Lower lobe of right lung (tissue), 2 donors: ENCODE measurements around the gene COPZ2. TPM values are rescaled to one million over a fixed set of nuclear protein-coding genes. Genes with fewer than 3 reads are reported as not detected.

Source experiments
- ATAC-seq, 2 donors: fragments of 200-7000 bp; cut with Tn5 transposase; one replicate each; pipeline ENCODE4 v1.9.1; 2020 to 2022; ENCODE audit warnings: mild to moderate bottlenecking in 2 of 2, moderate library complexity in 2 of 2
- DNase-seq: peaks from one replicate; pipeline ENCODE4 v3.0.0-alpha.2; 2020
- H3K27ac ChIP-seq: fragments of 200-600 bp; one replicate; pipeline ENCODE4 v1.8.0; 2022
- H3K27me3 ChIP-seq: fragments of 200-600 bp; one replicate; pipeline ENCODE4 v1.8.0; 2022; ENCODE audit warnings: low read depth
- H3K36me3 ChIP-seq: fragments of 200-600 bp; one replicate; pipeline ENCODE4 v1.8.0; 2022; ENCODE audit warnings: mild to moderate bottlenecking
- H3K4me1 ChIP-seq: fragments of 200-600 bp; one replicate; pipeline ENCODE4 v1.8.0; 2022
- H3K4me3 ChIP-seq: fragments of 200-600 bp; one replicate; pipeline ENCODE4 v1.8.0; 2022; ENCODE audit warnings: mild to moderate bottlenecking
- H3K9me3 ChIP-seq: fragments of 200-600 bp; one replicate; pipeline ENCODE4 v1.8.0; 2022
- CTCF ChIP-seq: fragments of 200-600 bp; IDR thresholded peaks from one replicate; pipeline ENCODE4 v1.8.0; 2022; ENCODE audit warnings: antibody characterized with exemption, mild to moderate bottlenecking
- intact Hi-C: fragments of 100-400 bp; cut with DNase I; formaldehyde crosslinking; loops from one replicate; pipeline ENCODE4 v1.11.0; 2022
- total RNA-seq: library from RNA; stranded (reverse); fragmentation: NEBNext Ultra II Directional; extraction: Animal tissue kit (Norgen Biotek cat#: 25700); gene quantifications from one replicate; pipeline ENCODE4 v1.2.1, GENCODE V29; 2021
- donor health status: DM: no; HTN: yes; CAD: no; lungs with severe emphysema.

The COPZ2 gene
- total RNA-seq, 1 donor from 2014 or later = 22.9 TPM

GRCh38 chr17:48066192-48066591 lies 28.6 kb upstream of the COPZ2 start:
- Histone ChIP-seq H3K4me1 (peaks cover 5% of the 10 kb centered on the region), H3K36me3 (peaks cover 96% of the 10 kb centered on the region), H3K27me3 (no peaks in the 10 kb centered on the region), H3K9me3 (no peaks in the 10 kb centered on the region), H3K27ac (no peak overlapping the region), H3K4me3 (no peak overlapping the region)
- DNase-seq = no peak
- no peak for TF ChIP-seq CTCF
- intact Hi-C loops = no loop called here
- no peak for ATAC-seq

GRCh38 chr17:48064638-48065037 lies 27.0 kb upstream of the COPZ2 start:
- ATAC-seq = no peak

GRCh38 chr17:48062273-48062672 lies 24.7 kb upstream of the COPZ2 start:
- ATAC-seq (no peak), DNase-seq (no peak)
- intact Hi-C loops = no loop called here
- Histone ChIP-seq H3K36me3 (peaks cover 100% of the 10 kb centered on the region), H3K4me3 (no peak overlapping the region), H3K27me3 (no peaks in the 10 kb centered on the region), H3K4me1 (peaks cover 5% of the 10 kb centered on the region), H3K9me3 (no peaks in the 10 kb centered on the region), H3K27ac (no peak overlapping the region)
- TF ChIP-seq CTCF = no peak

More at GRCh38 chr17:48064638-48065037, 27.0 kb upstream of the COPZ2 start:
- Histone ChIP-seq H3K9me3 (no peaks in the 10 kb centered on the region), H3K27ac (no peak overlapping the region), H3K4me1 (peaks cover 5% of the 10 kb centered on the region), H3K27me3 (no peaks in the 10 kb centered on the region), H3K4me3 (no peak overlapping the region), H3K36me3 (peaks cover 96% of the 10 kb centered on the region)
- DNase-seq = no peak
- intact Hi-C loops = no loop called here
- no peak for TF ChIP-seq CTCF

GRCh38 chr17:48060249-48060648 lies 22.7 kb upstream of the COPZ2 start:
- no peak overlapping the region for H3K27ac ChIP-seq
- H3K36me3 ChIP-seq = peaks cover 100% of the 10 kb centered on the region
- H3K4me1 ChIP-seq = peaks cover 9% of the 10 kb centered on the region
- no peak overlapping the region for H3K4me3 ChIP-seq
- no peak for TF ChIP-seq CTCF
- intact Hi-C loops = no loop called here
- DNase-seq = no peak
- no peaks in the 10 kb centered on the region for H3K9me3 ChIP-seq
- no peak for ATAC-seq
- no peaks in the 10 kb centered on the region for H3K27me3 ChIP-seq

- Histone ChIP-seq H3K36me3 (peaks cover 97% of the 10 kb centered on the region), H3K27ac (no peak overlapping the region), H3K4me3 (no peak overlapping the region), H3K9me3 (no peaks in the 10 kb centered on the region), H3K27me3 (no peaks in the 10 kb centered on the region), H3K4me1 (peaks cover 18% of the 10 kb centered on the region)
- ATAC-seq (no peak), DNase-seq (no peak)
- intact Hi-C loops = no loop called here
- no peak for TF ChIP-seq CTCF
Observed at GRCh38 chr17:48059125-48059668, 21.6 kb upstream of the COPZ2 start.
